GM18858 (cell line): Measurements from ENCODE around the gene FUT1.
"Not testable (repeated sequence)": the region's sequence is repeated elsewhere in the genome, so short reads cannot be mapped to it uniquely, and the experiment has no call there.

Source experiments
- ATAC-seq: cut with Tn5 transposase; IDR thresholded peaks from one replicate; pipeline ENCODE4 v1.9.1; 2021; ENCODE audit not compliant: unreplicated experiment

The FUT1 gene

GRCh38 chr19:48718711-48719231 lies 33.7 kb downstream of the FUT1 start:
- ATAC-seq = no peak

DNA sequence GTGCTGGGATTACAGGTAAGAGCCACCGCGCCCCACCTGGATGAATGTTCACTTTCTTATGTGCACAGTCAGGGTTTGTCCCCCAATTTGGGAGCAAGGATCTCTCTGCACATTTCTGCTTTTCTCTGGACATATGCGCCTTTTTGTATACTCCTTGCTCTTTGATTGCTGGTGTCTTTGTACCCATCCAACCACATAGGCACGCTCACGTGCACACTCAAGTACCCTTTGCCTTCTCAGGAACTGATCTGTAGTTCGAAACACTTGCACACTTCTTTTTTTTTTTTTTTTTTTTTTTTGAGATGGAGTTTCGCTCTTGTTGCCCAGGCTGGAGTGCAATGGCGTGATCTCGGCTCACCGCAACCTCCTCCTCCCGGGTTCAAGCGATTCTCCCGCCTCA lies 34.3 kb downstream of the FUT1 start:
- ATAC-seq = not testable (repeated sequence)

DNA sequence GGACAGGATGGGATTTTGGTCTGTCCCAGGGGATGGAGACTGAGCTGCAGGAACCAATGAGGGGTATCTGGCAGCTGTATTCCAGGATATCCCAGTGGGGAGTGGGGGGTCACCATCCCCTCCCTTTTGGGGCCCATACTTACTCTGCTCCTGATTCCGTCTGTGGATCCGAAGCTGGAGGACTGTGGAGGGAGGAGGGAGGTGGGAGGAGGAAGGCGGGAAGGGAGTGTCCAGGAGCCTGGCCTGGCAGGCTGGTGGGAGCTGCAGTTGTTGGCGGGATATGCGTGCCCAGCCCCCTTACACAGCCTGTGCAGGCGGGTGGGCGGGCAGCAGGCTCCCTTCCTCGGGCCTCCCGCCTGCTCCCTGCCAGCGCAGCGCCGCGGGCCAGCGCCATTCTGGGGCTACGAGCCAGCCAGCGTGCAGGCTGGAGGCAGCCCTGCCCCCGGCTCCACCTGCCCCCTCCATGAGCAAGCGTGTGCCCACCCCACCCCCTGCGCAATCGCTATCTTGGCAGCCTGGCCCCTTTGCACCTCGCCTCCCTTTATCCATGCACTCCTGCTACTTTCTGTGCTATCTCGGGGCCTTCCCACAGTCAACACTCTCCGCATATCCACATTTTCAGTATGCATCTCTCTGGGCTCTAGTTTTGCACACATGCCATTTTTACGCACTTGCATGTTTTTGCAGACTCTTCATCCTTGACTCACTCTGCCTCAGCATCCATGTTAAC lies 35.7 kb downstream of the FUT1 start:
- ATAC-seq = no peak

- no peak for ATAC-seq
These were observed 36.7 kb downstream of the FUT1 start for GRCh38 chr19:48715681-48716171.

DNA sequence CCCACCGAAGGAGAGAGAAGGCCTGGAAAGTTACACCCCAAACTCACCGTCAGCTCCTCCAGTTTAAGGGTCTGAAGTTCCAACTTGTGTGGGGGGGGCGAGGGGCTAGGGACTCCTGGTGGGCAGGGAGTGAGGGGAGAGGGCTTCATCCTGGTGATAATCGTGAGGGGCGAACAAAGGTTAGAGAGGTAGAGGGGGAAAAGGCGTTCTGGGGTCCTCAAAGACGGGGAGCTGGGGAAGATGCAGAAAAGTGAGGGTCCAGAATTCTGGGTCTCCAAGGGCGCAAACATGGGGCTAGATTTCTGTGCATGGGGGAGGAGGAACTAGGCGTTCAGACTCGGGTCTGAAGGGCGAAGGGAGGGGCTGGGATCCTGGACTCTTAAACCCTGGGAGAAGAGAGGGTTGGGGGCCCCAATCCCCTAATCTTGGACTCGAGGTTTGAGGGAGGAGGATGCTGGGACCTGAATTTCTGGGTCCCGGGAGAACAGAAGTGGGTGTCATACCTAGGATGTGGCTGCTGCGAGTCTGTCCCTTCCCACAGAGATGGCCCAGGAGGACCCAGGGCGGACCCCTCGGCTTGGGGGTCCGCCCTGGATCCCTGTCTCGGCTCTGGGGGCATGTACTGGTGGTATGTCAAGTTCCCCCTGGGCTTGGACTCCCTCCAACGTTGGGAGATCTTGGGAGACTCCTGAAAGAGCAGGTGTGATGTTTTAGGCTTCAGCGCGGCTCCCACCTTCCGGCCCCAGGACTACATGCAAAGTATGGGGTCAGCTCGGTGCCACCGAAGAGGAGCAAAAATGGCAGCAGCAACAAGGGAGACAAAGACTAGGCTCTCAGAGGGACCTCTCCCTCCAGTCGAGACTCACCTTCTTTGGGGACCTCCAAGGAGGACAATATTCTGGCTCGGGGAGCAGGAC lies 37.4 kb downstream of the FUT1 start:
- ATAC-seq = no peak

- ATAC-seq = peak; percentile 62
These were observed 38.3 kb downstream of the FUT1 start for GRCh38 chr19:48713864-48714755.

DNA sequence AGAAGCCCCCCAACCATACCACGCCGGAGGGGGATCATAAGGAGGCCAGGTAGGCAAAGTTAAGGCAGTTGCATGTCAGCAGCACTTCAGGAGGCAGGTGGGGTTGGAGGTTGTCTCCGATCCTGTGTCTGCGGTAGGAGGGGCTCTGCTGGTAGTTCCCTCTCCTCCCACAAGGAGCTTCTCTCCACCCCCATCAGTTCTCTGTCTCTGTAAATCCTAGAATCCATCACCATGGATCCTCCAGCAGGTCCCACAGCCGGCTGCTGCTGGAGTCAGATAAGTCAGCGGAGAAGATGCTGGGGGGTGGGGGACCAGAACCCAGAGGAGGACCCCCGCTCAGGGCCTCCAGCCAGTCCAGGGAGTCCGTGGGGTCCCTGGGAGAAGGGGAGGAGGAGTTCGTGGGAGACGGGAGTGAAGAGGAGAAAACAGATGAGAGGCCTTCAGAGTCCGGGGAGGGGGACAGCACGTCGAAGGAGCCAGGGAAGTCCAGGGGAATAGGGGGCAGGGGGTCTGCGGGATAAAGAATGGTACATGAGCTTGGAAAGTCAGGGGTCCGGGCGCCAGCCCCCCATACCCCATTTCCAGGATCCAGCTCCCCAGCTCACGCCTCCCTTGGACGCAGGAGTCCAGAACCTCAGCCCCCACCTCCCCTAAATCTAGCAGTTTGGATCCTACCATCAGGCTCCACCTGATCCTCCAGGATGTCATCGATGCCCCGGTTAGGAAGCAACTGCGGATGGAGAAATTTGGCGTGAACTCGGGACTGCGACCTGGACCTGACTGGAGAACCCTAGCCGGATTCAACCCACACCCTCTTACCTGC lies 39.2 kb downstream of the FUT1 start:
- no peak for ATAC-seq

- no peak for ATAC-seq
These were observed 41.3 kb downstream of the FUT1 start for GRCh38 chr19:48711106-48711662.

DNA sequence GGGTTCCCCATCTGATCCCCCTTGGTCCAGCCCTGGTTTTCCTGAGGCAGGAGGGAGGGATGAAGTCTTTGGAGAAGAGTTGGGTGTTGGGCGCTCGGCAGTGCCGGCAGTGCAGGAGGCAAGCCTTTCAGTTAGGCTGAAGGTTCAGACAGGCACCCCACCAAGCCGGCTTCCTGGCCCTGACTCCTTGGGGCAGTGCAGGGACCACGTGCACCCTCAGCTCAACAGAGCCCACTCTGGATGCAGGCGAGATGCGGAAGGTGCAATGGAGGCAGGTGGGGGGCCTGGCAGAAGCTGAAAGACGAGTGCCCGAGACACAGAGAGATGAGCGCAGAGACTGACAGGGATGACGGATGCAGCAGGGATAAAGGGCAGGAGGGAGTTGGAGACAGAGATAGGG lies 44.0 kb downstream of the FUT1 start:
- ATAC-seq = no peak

GRCh38 chr19:48705431-48705830 lies 47.0 kb downstream of the FUT1 start:
- ATAC-seq = no peak

GRCh38 chr19:48703316-48703715 lies 49.1 kb downstream of the FUT1 start:
- ATAC-seq = no peak

- ATAC-seq = no peak
These were observed 49.7 kb downstream of the FUT1 start for GRCh38 chr19:48702701-48703100.

DNA sequence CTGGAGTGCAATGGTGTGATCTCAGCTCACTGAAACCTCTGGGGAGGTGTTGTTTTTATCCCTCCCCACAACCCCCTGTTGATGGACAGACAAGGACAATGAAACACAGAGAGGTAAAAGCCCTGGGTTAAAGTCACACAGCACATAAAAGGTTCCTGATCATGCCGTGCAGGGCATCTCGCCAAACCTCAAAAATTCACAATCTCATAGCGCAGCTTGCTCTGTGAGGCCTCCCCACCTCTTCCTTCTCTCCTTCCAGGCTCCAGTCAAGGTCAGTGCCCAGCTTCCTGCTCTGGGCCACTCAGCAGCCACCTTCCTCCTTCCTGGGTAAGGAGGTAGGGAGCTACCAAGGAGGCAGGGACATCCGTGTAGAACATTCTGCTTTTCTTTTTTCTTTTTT lies 54.4 kb downstream of the FUT1 start:
- ATAC-seq = no peak
